Measurements from ENCODE around the gene SOWAHD. TPM values are rescaled to one million over a fixed set of nuclear protein-coding genes. Genes with fewer than 3 reads are reported as not detected.
A peak's percentile ranks its signal among the peaks of the same experiment; 100 is the strongest.
"Not testable (repeated sequence)": the region's sequence is repeated elsewhere in the genome, so short reads cannot be mapped to it uniquely, and the experiment has no call there.

Gene SOWAHD
- polyA plus RNA-seq, 1 donor from 2014 or later = 36.1 TPM

DNA sequence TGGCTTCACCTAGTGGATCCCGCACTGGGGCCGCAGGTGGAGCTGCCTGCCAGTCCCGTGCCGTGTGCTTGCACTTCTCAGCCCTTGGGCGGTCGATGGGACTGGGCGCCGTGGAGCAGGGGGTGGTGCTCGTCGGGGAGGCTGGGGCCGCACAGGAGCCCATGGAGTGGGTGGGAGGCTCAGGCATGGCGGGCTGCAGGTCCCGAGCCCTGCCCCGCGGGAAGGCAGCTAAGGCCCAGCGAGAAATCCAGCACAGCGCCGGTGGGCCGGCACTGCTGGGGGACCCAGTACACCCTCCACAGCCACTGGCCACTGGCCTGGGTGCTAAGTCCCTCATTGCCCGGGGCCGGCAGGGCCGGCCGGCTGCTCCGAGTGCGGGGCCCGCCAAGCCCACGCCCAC lies 7.6 kb upstream of the SOWAHD start:
- not testable (repeated sequence) for H3K36me3 Mint-ChIP-seq, H3K27me3 Mint-ChIP-seq, H3K4me3 Mint-ChIP-seq, H3K27ac Mint-ChIP-seq, H3K9me3 Mint-ChIP-seq
- peaks cover 14 to 19% (median 16%) of the 10 kb centered on the region in 3 donors for H3K4me1 Mint-ChIP-seq

DNA sequence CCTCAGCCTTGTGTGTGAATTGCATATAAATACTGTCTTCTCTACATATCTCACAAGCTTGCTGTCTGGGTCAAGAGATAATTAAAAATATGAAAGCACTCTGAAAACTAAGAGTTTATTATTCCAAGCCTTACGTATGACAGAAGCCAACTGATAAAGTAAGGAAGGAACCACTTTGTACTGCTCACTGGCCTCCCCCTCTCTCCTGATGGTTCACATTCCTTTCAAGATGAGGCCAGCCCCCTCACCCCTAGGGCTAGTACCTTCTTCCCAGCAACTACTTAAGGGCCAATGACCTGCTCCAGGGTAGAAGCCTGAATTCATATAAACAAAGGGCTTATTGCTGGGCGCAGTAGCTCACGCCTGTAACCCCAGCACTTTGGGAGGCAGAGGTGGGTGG lies 5.4 kb upstream of the SOWAHD start:
- Mint-ChIP-seq H3K4me3 (peak overlapping the region in 1 of 4 donors; percentile 72), H3K36me3 (no peaks in the 10 kb centered on the region), H3K27ac (peak overlapping the region in 1 of 3 donors; percentile 31), H3K27me3 (peaks cover 1% of the 10 kb centered on the region), H3K4me1 (peaks cover 35 to 40% (median 36%) of the 10 kb centered on the region in 3 donors), H3K9me3 (no peaks in the 10 kb centered on the region)

GRCh38 chrX:119753639-119754257 lies 4.6 kb upstream of the SOWAHD start:
- H3K4me1 Mint-ChIP-seq = peaks cover 35 to 40% (median 36%) of the 10 kb centered on the region in 3 donors

DNA sequence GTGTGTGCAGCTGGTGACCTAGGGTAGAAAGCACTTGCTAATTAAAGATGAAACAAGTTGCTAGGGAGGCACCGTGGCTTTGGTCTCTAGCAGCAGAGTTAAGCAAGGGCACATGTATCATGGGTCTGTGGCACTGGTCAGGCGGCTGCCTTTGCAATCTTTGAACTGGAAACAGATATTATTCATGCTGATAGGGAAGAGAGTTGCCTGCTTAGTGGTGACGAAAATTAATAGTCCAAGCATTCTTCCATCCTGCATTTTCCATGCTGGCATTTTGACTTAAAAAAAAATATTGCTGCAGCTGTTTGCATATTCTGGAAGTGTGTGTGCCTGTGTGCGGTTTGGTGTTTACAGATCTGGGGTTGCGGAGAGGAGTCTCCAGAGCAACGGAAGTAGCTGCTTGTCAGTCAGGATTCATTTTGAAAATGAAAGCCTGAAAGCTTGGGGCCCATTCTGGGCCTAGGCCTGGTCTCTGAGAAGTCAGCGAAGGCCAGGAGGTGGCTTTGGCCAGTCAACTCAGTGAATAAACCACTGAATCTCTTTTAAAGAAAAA lies 2.3 kb upstream of the SOWAHD start:
- Mint-ChIP-seq H3K36me3 (no peaks in the 10 kb centered on the region), H3K4me1 (peaks cover 43 to 48% (median 43%) of the 10 kb centered on the region in 3 donors), H3K4me3 (peak overlapping the region; percentile 67 to 95 (median 87)), H3K27ac (peak overlapping the region; percentile 93 to 98 (median 98)), H3K27me3 (peaks cover 1% of the 10 kb centered on the region), H3K9me3 (no peaks in the 10 kb centered on the region)

More at GRCh38 chrX:119753639-119754257, 4.6 kb upstream of the SOWAHD start:
- no peaks in the 10 kb centered on the region for H3K9me3 Mint-ChIP-seq
- H3K36me3 Mint-ChIP-seq = no peaks in the 10 kb centered on the region
- H3K27ac Mint-ChIP-seq = peak overlapping the region in 2 of 3 donors; percentile 88 to 93
- peaks cover 1% of the 10 kb centered on the region for H3K27me3 Mint-ChIP-seq
- H3K4me3 Mint-ChIP-seq = peak overlapping the region; percentile 52 to 85 (median 76)

- Mint-ChIP-seq H3K4me1 (peaks cover 46 to 54% (median 47%) of the 10 kb centered on the region in 3 donors), H3K4me3 (peak overlapping the region; percentile 82 to 95 (median 88)), H3K27me3 (peaks cover 1% of the 10 kb centered on the region), H3K27ac (peak overlapping the region; percentile 93 to 98 (median 98)), H3K36me3 (no peaks in the 10 kb centered on the region), H3K9me3 (no peaks in the 10 kb centered on the region)
Observed at GRCh38 chrX:119756926-119757635, 1.3 kb upstream of the SOWAHD start.

GRCh38 chrX:119757646-119757978 lies 776 bp upstream of the SOWAHD start:
- no peaks in the 10 kb centered on the region for H3K9me3 Mint-ChIP-seq
- H3K4me3 Mint-ChIP-seq = peak overlapping the region; percentile 82 to 95 (median 88)
- peak overlapping the region; percentile 93 to 98 (median 98) for H3K27ac Mint-ChIP-seq
- H3K36me3 Mint-ChIP-seq = no peaks in the 10 kb centered on the region
- H3K4me1 Mint-ChIP-seq = peaks cover 49 to 58% (median 51%) of the 10 kb centered on the region in 3 donors
- peaks cover 2% of the 10 kb centered on the region for H3K27me3 Mint-ChIP-seq

DNA sequence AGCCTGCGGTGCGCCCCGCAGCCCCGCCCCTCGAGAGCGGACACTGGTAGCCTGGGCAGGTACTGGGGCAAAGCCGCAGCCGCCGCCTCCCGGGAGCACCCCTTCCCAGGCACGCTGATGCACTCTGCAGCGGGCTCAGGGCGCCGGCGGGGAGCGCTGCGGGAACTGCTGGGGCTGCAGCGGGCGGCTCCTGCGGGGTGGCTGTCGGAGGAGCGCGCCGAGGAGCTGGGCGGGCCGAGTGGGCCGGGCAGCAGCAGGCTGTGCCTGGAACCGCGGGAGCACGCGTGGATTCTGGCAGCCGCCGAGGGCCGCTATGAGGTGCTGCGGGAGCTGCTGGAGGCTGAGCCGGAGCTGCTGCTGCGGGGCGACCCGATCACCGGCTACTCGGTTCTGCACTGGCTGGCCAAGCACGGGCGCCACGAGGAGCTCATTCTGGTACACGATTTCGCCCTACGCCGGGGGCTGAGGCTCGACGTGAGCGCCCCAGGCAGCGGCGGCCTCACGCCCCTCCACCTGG lies 401 bp downstream of the SOWAHD start:
- Mint-ChIP-seq H3K36me3 (no peaks in the 10 kb centered on the region), H3K27ac (peak overlapping the region in 2 of 3 donors; percentile 85 to 87), H3K9me3 (no peaks in the 10 kb centered on the region), H3K4me1 (peaks cover 59 to 68% (median 60%) of the 10 kb centered on the region in 3 donors), H3K4me3 (peak overlapping the region; percentile 82 to 97 (median 91)), H3K27me3 (peaks cover 4% of the 10 kb centered on the region)

- Mint-ChIP-seq H3K4me3 (peak overlapping the region; percentile 82 to 97 (median 91)), H3K27ac (peak overlapping the region; percentile 85 to 90 (median 87)), H3K36me3 (no peaks in the 10 kb centered on the region), H3K4me1 (peaks cover 60 to 68% (median 64%) of the 10 kb centered on the region in 3 donors), H3K9me3 (no peaks in the 10 kb centered on the region), H3K27me3 (peaks cover 4% of the 10 kb centered on the region)
Observed at GRCh38 chrX:119759248-119759766, 919 bp downstream of the SOWAHD start.

- Mint-ChIP-seq H3K27ac (peak overlapping the region; percentile 85 to 90 (median 87)), H3K4me1 (peaks cover 57 to 63% (median 61%) of the 10 kb centered on the region in 3 donors), H3K4me3 (peak overlapping the region; percentile 82 to 97 (median 91)), H3K36me3 (no peaks in the 10 kb centered on the region), H3K9me3 (no peaks in the 10 kb centered on the region), H3K27me3 (peaks cover 4% of the 10 kb centered on the region)
Observed at GRCh38 chrX:119760026-119760877, 1.9 kb downstream of the SOWAHD start.

DNA sequence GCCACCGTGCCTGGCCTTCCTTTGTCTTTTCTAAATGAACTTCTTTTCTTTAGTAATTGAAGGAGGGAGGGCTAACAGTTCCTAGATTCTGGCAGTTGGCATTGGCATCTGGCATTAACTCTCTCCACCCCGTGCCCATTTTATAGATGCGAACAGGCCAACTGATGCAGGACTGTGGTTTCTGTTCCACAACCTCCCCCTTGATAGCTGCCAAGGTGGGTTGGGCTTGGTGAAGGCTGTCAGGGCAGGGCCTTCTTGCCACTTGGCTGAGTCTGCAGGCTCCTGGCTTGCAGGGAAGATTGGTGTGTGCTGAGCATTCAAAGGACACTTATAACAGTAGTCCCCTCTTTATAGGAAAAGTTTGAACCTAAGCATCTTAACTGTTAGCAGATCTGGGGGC lies 4.3 kb downstream of the SOWAHD start:
- H3K27ac Mint-ChIP-seq = peak overlapping the region in 2 of 3 donors; percentile 77 to 85
- H3K36me3 Mint-ChIP-seq = no peaks in the 10 kb centered on the region
- no peaks in the 10 kb centered on the region for H3K9me3 Mint-ChIP-seq
- H3K4me3 Mint-ChIP-seq = peak overlapping the region in 3 of 4 donors; percentile 74 to 89 (median 88)
- H3K4me1 Mint-ChIP-seq = peaks cover 34 to 41% (median 38%) of the 10 kb centered on the region in 3 donors
- H3K27me3 Mint-ChIP-seq = peaks cover 4% of the 10 kb centered on the region

- peaks cover 2% of the 10 kb centered on the region for H3K27me3 Mint-ChIP-seq
- peak overlapping the region in 3 of 4 donors; percentile 74 to 89 (median 88) for H3K4me3 Mint-ChIP-seq
- H3K4me1 Mint-ChIP-seq = peaks cover 35 to 42% (median 38%) of the 10 kb centered on the region in 3 donors
- H3K36me3 Mint-ChIP-seq = no peaks in the 10 kb centered on the region
- peak overlapping the region in 2 of 3 donors; percentile 77 to 85 for H3K27ac Mint-ChIP-seq
- no peaks in the 10 kb centered on the region for H3K9me3 Mint-ChIP-seq
Observed at GRCh38 chrX:119763181-119763580, 4.8 kb downstream of the SOWAHD start.

DNA sequence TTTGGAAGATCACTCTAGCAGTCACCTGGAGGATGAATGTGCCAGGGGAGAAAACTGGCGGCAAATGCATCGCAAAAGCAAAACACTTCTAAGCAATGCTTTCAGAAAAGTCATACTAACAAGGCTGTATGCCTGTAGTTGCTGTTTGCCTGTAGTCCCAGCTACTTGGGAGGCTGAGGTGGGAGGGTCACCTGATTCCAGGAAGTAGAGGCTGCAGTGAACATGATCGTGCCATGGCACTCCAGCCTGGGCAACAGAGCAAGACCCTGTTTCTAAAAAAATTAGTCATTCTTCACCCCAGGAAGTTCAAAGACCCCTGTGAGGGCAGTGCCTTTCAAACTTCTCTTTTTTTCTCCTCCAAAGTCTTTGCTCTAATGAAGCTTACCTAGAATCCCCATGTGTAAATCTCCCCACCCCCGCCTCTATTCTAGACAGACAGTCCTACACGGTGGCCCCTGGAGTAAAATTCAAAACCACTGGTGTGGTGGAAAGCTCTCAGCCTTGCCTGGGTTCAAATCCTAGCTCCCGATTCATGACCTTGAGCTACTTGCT lies 5.5 kb downstream of the SOWAHD start:
- Mint-ChIP-seq H3K4me3 (peak overlapping the region in 3 of 4 donors; percentile 41 to 89 (median 74)), H3K36me3 (no peaks in the 10 kb centered on the region), H3K27ac (peak overlapping the region in 2 of 3 donors; percentile 73 to 77), H3K4me1 (peaks cover 35 to 45% (median 38%) of the 10 kb centered on the region in 3 donors), H3K9me3 (no peaks in the 10 kb centered on the region), H3K27me3 (peaks cover 2% of the 10 kb centered on the region)

- H3K4me3 Mint-ChIP-seq, H3K36me3 Mint-ChIP-seq, H3K27ac Mint-ChIP-seq, H3K9me3 Mint-ChIP-seq, H3K27me3 Mint-ChIP-seq: not testable (repeated sequence)
- peaks cover 11 to 22% (median 15%) of the 10 kb centered on the region in 3 donors for H3K4me1 Mint-ChIP-seq
Observed at GRCh38 chrX:119768436-119768835, 10.0 kb downstream of the SOWAHD start.

DNA sequence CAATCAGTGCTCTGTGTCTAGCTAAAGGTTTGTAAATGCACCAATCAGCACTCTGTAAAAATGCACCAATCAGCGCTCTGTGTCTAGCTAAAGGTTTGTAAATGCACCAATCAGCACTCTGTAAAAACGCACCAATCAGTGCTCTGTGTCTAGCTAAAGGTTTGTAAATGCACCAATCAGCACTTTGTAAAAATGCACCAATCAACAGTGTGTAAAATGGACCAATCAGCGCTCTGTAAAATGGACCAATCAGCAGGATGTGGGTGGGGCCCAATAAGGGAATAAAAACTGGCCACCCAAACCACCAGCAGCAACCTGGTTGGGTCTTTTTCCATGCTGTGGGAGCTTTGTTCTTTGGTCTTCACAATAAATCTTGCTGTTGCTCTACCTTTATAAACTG lies 11.0 kb downstream of the SOWAHD start:
- not testable (repeated sequence) for H3K36me3 Mint-ChIP-seq, H3K27me3 Mint-ChIP-seq, H3K4me3 Mint-ChIP-seq, H3K9me3 Mint-ChIP-seq
- H3K4me1 Mint-ChIP-seq = peaks cover 2 to 13% (median 5%) of the 10 kb centered on the region in 3 donors
- H3K27ac Mint-ChIP-seq = peak overlapping the region in 1 of 3 donors; percentile 45

All from IgD-negative memory B cell (primary cell).